ENCODE data around the gene TAS2R38. TPM values are rescaled to one million over a fixed set of nuclear protein-coding genes. Genes with fewer than 3 reads are reported as not detected.

Gene TAS2R38
- total RNA-seq, 1 experiment from 2014 or later: not detected

Other genes starting within 250 kb of the TAS2R38 start
- gene SSBP1, start 235.4 kb downstream of the TAS2R38 start, total RNA-seq (2014; rRNA removed; shearing (Covaris generic)): 360 and 362 TPM in 2 replicates
- 0.78 and 0.84 TPM in 2 replicates for gene TAS2R3, start 209.7 kb downstream of the TAS2R38 start, total RNA-seq (2014; rRNA removed; shearing (Covaris generic))
- gene TAS2R4, start 197.1 kb downstream of the TAS2R38 start, total RNA-seq (2014; rRNA removed; shearing (Covaris generic)): 1.2 and 1.3 TPM in 2 replicates
- 0.50 and 0.66 TPM in 2 replicates for gene TAS2R5, start 183.6 kb downstream of the TAS2R38 start, total RNA-seq (2014; rRNA removed; shearing (Covaris generic))
- not detected in 2 replicates for gene PRSS37, start 132.3 kb downstream of the TAS2R38 start, total RNA-seq (2014; rRNA removed; shearing (Covaris generic))
- not detected in 2 replicates for gene OR9A4, start 57.4 kb downstream of the TAS2R38 start, total RNA-seq (2014; rRNA removed; shearing (Covaris generic))
- gene CLEC5A, start 26.8 kb downstream of the TAS2R38 start, total RNA-seq (2014; rRNA removed; shearing (Covaris generic)): not detected in 2 replicates
- not detected in 2 replicates for gene MGAM, start 22.1 kb upstream of the TAS2R38 start, total RNA-seq (2014; rRNA removed; shearing (Covaris generic))
- not detected in 2 replicates for gene MGAM2, start 137.9 kb upstream of the TAS2R38 start, total RNA-seq (2014; rRNA removed; shearing (Covaris generic))